GM12865 (cell line): ENCODE results near the gene NFATC1.

Source experiments
- DNase-seq: peaks from one replicate; pipeline ENCODE4 v3.0.0; 2010; ENCODE audit warnings: low read depth
- H3K4me3 ChIP-seq: 2 replicates; pipeline ENCODE4 v1.5.1; 2011; ENCODE audit warnings: mild to moderate bottlenecking, low read depth, low read length, control low read depth
- TF ChIP-seq, protein P1 (sequence below): IDR thresholded peaks from 2 replicates; pipeline ENCODE4 v1.5.1; 2011; ENCODE audit warnings: low read length, control low read depth, low read depth, inconsistent platforms; ENCODE audit not compliant: insufficient read depth; ENCODE audit errors: missing control alignments

The NFATC1 gene

GRCh38 chr18:79488311-79489050, 92.8 kb downstream of the NFATC1 start:
- H3K4me3 ChIP-seq: no peak overlapping the region
- TF ChIP-seq, protein P1, sequence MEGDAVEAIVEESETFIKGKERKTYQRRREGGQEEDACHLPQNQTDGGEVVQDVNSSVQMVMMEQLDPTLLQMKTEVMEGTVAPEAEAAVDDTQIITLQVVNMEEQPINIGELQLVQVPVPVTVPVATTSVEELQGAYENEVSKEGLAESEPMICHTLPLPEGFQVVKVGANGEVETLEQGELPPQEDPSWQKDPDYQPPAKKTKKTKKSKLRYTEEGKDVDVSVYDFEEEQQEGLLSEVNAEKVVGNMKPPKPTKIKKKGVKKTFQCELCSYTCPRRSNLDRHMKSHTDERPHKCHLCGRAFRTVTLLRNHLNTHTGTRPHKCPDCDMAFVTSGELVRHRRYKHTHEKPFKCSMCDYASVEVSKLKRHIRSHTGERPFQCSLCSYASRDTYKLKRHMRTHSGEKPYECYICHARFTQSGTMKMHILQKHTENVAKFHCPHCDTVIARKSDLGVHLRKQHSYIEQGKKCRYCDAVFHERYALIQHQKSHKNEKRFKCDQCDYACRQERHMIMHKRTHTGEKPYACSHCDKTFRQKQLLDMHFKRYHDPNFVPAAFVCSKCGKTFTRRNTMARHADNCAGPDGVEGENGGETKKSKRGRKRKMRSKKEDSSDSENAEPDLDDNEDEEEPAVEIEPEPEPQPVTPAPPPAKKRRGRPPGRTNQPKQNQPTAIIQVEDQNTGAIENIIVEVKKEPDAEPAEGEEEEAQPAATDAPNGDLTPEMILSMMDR: no peak
- no peak for DNase-seq

- no peak for DNase-seq
- TF ChIP-seq, protein P1: no peak
- no peak overlapping the region for H3K4me3 ChIP-seq
Measured at GRCh38 chr18:79489051-79489898, 93.5 kb downstream of the NFATC1 start.

DNA sequence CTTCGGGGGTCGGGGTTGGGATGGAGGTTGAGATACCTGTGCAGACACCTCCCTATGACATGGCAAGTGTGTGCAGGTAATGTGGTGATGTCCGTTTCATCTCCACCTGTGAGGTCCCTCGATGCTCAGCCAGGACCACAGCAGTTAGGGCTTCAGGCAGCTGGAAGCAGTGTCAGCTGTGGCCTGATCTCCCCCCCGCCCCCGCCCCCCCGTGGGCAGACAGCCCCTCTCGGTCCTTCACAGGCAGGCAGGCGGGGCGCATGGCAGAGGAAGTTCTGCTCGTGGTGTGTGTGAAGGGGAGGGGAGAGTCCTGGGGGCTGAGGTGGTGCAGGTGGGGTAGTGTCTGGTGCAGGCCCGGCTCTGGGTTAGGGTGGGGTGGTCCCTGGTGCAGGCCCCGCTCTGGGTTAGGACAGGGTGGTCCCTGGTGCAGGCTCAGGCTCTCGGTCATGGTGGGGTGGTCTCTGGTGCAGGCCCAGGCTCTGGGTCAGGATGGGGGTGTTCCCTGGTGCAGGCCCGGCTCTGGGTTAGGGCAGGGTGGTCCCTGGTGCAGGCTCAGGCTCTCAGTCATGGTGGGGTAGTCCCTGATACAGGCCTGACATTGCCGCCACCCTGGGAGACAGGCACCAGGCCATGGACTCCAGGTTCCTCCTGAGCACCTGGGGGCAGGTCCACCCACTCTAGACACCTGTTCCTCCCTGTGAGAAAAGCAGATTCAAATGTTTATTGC, 94.3 kb downstream of the NFATC1 start:
- DNase-seq: no peak
- TF ChIP-seq, protein P1: no peak

DNA sequence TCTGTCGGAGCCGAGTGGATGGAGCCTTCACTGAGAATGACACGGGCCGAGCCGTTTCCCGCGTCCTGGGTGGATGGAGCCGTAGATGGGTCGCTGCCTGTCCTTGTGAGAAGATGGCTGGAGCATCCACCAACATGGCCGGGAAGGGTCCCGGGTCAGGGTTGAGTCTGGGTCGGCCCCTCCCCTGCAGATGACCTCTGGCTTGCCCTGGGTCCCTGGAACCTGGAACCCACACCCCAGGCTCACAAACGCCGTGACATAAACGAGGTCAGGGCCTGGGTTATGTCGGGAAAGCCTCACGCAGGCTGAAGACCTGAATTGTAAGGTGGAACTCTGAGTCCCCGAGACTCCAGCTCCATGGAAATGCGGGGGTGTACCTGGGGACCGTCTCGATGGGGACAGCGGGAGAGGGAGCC, 94.9 kb downstream of the NFATC1 start:
- H3K4me3 ChIP-seq: no peak overlapping the region
- DNase-seq: no peak
- TF ChIP-seq, protein P1: no peak

More for the DNA sequence above, 94.3 kb downstream of the NFATC1 start:
- H3K4me3 ChIP-seq: no peak overlapping the region

GRCh38 chr18:79491081-79491551, 95.4 kb downstream of the NFATC1 start:
- TF ChIP-seq, protein P1: no peak
- no peak for DNase-seq
- no peak overlapping the region for H3K4me3 ChIP-seq

DNA sequence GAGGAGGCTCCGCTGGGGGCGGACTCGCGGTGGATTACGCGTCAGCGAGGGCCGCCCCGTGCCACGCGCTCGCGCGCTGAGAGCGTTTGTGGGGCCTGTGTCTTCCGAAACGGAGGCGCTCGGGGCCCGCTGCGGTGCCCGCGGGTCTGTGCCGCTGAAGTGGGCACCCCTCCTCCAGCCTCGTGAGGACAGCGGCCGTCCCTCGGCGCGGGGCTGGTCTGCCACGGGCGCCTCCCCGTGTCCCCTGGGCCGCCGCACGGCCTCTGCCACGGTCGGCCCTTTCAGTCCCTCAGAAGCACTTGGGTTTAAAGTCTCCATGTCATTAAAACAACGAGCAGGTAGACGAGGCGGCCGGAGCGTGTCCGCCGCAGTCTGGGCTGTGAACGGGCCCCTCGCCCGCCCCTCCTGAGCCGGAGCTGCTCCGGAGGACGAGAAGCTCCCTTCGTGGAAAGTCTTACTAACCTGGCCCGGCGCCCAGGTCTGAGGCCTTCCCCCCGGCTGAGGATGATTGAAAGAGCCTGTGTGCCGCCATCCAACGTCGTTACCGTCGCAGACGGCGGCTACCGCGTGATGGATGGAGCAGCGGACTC, 97.6 kb downstream of the NFATC1 start:
- no peak overlapping the region for H3K4me3 ChIP-seq
- TF ChIP-seq, protein P1: no peak
- DNase-seq: no peak
